Subcutaneous abdominal adipose tissue (tissue), 5 donors: Measurements from ENCODE around the gene SLX9.

Source experiments
- H3K27ac ChIP-seq: one replicate; pipeline ENCODE4 v1.7.0; 2013; ENCODE audit warnings: low read depth, mild to moderate bottlenecking, inconsistent platforms, low read length, moderate library complexity
- H3K27me3 ChIP-seq, 5 donors: one replicate each; pipeline ENCODE4 v1.7.0; 2013; ENCODE audit warnings: low read length in 5 of 5, inconsistent platforms in 1 of 5; ENCODE audit not compliant: control insufficient read depth in 5 of 5, insufficient read depth in 4 of 5
- H3K36me3 ChIP-seq, 5 donors: one replicate each; pipeline ENCODE4 v1.7.0; 2013; ENCODE audit warnings: low read length in 5 of 5; ENCODE audit not compliant: control insufficient read depth in 5 of 5, insufficient read depth in 5 of 5
- H3K4me1 ChIP-seq, 5 donors: one replicate each; pipeline ENCODE4 v1.7.0; 2013; ENCODE audit warnings: low read length in 5 of 5, mild to moderate bottlenecking in 3 of 5, moderate library complexity in 1 of 5; ENCODE audit not compliant: control insufficient read depth in 5 of 5, insufficient read depth in 5 of 5
- H3K4me3 ChIP-seq, 5 donors: one replicate each; pipeline ENCODE4 v1.7.0; 2013; ENCODE audit warnings: low read length in 5 of 5, low read depth in 1 of 5
- H3K9ac ChIP-seq, 5 donors: one replicate each; pipeline ENCODE4 v1.7.0; 2013; ENCODE audit warnings: low read length in 5 of 5, mild to moderate bottlenecking in 4 of 5, moderate library complexity in 3 of 5
- H3K9me3 ChIP-seq, 5 donors: one replicate each; pipeline ENCODE4 v1.7.0; 2013; ENCODE audit warnings: low read length in 5 of 5; ENCODE audit not compliant: control insufficient read depth in 5 of 5
- donor health status: healthy.
- donor health status: healthy.
- donor health status: healthy.
- donor health status: healthy.
- donor health status: healthy.

SLX9 gene

DNA sequence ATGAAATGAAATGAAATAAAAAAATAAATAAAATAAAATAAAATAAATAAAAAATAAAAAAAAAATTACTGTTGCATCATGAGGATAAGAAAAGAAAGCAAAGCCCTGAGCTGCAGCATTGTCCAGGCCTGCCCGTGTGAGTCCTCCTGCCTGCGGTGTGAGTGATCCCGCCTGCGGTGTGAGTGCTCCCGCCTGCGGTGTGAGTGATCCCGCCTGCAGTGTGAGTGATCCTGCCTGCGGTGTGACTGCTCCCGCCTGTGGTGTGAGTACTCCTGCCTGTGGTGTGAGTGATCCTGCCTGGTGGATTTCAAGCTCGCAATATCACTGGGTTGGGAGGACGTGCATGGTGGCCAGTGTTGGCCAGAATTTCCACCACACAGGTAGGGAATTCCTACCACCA lies 44.0 kb upstream of the SLX9 start:
- no peak overlapping the region for H3K4me3 ChIP-seq
- H3K36me3 ChIP-seq, result peaks cover 0 to 45% (median 0%) of the 10 kb centered on the region in 5 donors
- H3K9me3 ChIP-seq, result no peaks in the 10 kb centered on the region
- peaks cover 5 to 27% (median 19%) of the 10 kb centered on the region in 5 donors for H3K27me3 ChIP-seq
- no peak overlapping the region for H3K27ac ChIP-seq
- H3K9ac ChIP-seq, result no peak overlapping the region
- peaks cover 0 to 4% (median 0%) of the 10 kb centered on the region in 5 donors for H3K4me1 ChIP-seq

DNA sequence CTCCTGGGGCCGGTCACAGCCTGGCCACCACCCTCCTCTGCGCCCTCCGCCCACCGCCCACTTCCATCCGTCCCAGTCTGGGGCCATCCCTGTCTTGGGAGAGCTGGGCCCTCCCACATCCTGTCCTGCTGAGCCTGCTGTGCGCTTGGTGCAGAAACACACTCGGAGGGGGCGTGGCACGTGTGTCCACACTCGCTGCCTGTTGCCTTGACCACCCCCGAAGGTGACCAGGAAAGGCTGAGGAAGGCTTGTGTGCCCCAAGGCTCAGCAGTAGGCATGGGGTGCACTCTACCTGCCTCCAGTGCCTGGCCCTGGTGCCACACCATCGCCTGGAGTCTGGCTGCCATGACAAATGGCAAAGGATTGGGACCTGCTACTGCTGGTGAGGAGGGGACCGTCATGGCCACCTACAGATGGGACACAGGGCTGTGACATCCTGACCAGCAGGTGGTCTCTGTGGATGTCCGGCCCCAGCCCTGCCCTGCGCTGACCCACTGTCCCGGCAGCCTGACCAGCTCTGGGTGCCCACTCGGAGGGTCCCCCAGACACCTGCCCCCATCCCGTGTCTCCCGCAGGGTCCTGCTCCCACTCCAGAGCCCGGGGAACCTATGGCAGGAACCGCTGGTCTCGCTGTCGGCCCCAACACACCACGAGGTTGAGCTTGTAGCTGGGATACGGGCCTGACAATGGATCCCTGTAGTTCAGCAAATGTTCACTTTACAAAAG lies 43.1 kb upstream of the SLX9 start:
- no peaks in the 10 kb centered on the region for H3K9me3 ChIP-seq
- H3K9ac ChIP-seq, result no peak overlapping the region
- H3K4me1 ChIP-seq, result peaks cover 0 to 4% (median 0%) of the 10 kb centered on the region in 5 donors
- H3K27ac ChIP-seq, result no peak overlapping the region
- no peak overlapping the region for H3K4me3 ChIP-seq
- peaks cover 2 to 28% (median 11%) of the 10 kb centered on the region in 5 donors for H3K27me3 ChIP-seq
- H3K36me3 ChIP-seq, result peaks cover 0 to 49% (median 0%) of the 10 kb centered on the region in 5 donors

DNA sequence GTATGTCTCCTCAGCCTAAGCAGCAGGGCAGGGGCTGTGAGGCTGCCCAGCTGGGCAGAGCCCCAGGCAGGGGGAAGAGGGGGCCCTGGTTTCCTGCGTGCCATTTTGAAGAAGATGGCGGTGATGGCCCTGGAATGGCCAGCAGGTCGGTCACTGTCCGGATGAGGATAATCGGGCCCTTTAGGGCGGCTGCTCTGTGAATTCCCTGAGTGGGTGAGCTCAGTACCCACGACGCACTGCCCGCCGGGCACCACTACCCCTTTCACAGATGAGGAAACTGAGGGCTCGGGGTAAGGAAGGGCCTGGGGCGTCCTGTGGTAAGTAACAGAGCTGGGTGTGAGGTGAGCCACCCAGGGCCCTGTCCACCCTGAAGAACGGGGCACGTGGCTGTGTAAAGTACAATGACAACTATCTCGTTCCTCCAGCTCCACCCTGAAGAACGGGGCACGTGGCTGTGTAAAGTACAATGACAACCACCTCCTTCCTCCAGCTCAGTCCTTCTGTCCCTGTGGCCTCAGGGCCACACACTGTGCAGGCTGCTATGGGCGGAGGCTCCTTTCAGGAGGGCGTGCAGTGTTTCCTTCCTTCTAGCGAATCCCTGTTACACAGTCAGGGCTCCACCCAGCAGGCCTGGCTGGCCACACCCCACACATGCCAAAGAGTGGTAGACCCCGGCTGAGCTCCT lies 42.4 kb upstream of the SLX9 start:
- H3K9me3 ChIP-seq, result no peaks in the 10 kb centered on the region
- H3K4me1 ChIP-seq, result peaks cover 0 to 5% (median 4%) of the 10 kb centered on the region in 5 donors
- no peak overlapping the region for H3K9ac ChIP-seq
- peaks cover 0 to 28% (median 9%) of the 10 kb centered on the region in 5 donors for H3K27me3 ChIP-seq
- no peak overlapping the region for H3K27ac ChIP-seq
- peaks cover 0 to 55% (median 0%) of the 10 kb centered on the region in 5 donors for H3K36me3 ChIP-seq
- H3K4me3 ChIP-seq, result no peak overlapping the region

DNA sequence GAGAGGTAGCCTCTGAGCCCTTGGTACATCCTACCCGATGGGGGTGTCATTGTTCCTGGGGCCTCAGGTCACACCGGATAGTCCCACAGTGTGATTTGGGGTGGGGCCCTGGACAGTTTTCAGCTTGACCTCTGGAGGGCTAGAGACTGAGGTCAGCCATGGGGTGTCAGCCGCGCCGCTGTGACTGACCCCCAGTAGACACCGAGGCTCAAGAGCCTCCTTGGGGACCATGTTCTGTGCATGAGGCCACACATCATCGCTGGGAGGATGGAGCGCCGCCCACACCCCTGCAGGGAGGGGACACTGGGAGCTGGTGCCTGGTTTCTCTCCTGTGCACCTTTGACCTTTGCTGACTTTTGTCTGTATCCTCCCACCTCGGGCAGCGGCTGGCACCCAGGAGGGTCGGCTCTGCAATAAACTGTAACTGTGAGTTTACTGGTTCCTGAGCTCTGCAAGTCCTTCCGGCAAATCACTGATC lies 41.8 kb upstream of the SLX9 start:
- H3K4me1 ChIP-seq, result peaks cover 0 to 9% (median 6%) of the 10 kb centered on the region in 5 donors
- no peaks in the 10 kb centered on the region for H3K9me3 ChIP-seq
- H3K27me3 ChIP-seq, result peaks cover 0 to 28% (median 9%) of the 10 kb centered on the region in 5 donors
- H3K36me3 ChIP-seq, result peaks cover 0 to 59% (median 0%) of the 10 kb centered on the region in 5 donors
- H3K9ac ChIP-seq, result no peak overlapping the region
- H3K27ac ChIP-seq, result no peak overlapping the region
- no peak overlapping the region for H3K4me3 ChIP-seq

DNA sequence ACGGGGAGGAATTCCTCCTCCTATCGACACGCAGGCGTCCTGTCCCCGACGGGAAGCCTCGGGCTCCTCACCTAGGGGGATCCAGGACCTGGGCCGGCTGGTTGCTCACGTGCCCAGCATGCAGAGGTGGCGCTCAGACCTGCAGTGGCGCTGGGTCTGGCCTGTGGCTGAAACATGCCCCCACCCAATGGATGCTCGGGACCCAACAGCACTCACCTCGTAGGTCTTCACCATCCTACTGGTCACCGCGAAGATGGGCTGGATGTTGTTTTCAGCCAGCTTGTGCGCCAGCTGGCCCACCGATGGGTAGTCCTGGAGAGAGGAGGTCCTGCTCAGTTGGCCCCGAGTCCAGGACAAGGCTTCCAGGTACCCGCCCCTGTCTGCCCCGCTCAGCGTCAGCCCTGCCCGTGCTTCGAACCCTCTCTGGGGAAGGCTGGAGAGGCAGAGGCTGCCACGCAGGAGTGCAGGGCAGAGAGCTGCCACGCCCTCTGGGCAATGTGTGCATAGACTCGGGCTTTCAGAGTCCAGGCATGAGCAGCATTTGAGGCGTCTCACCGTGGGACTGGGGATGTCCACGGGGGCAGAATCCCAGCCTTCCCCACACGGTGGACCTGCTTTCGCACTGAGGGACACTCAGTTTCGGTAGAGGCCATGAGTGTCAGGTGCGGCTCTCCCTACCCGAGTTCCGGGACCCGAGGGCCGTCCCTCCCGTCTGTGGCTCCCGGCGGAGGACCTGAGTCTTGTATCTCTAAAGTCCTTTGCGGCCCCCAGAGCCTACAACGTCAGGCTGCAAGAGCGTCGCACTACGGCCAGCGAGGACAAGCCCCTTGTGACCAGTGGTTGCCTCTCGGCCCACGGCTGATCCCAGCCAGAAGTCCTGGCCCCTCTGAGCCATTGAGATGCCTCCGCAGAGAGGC lies 40.7 kb upstream of the SLX9 start:
- Histone ChIP-seq H3K27me3 (peaks cover 0 to 25% (median 9%) of the 10 kb centered on the region in 5 donors), H3K4me1 (peaks cover 0 to 18% (median 6%) of the 10 kb centered on the region in 5 donors), H3K9ac (no peak overlapping the region), H3K27ac (no peak overlapping the region), H3K36me3 (peaks cover 0 to 65% (median 0%) of the 10 kb centered on the region in 5 donors), H3K4me3 (no peak overlapping the region), H3K9me3 (no peaks in the 10 kb centered on the region)

DNA sequence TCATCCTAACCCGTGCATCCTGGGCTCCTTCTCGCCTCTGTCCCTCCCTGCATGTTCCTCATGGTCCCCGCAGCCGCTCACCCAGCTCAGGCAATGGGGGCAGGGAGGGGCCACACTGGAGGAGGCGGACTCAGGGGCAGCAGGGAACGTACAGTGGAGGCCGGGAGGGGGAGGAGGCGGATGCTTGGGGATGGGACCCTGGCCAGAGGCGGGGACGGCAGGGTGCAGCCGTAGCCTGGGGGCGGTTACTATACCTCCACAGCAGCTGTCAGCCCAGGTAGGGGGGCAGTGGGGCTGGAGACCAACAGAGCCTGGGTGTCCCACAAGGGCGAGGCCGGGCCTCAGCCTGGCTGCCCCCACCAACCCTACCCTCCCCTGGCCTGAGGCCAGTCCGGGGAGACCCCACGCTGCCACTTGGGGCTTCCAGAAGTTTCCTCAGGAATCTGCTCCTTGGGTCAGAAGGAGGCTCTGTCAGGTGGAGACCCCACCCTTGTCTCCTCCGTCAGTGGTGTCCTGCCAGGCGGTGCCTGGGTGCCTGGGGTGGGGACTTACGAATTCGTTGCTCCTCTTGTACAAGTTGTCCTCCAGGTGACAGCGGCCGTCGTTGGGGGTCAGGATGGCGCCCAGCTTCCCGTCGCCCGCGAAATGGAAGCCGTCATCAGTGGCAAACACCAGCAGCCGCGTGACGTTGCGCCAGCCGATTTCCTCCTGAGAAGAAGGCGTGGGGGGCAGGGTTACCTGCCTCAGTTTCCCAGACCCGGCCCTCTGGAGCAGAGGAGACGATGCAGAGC lies 39.9 kb upstream of the SLX9 start:
- Histone ChIP-seq H3K27me3 (peaks cover 0 to 25% (median 9%) of the 10 kb centered on the region in 5 donors), H3K9ac (no peak overlapping the region), H3K9me3 (no peaks in the 10 kb centered on the region), H3K4me3 (no peak overlapping the region), H3K27ac (no peak overlapping the region), H3K4me1 (peaks cover 0 to 18% (median 6%) of the 10 kb centered on the region in 5 donors), H3K36me3 (peaks cover 0 to 56% (median 0%) of the 10 kb centered on the region in 5 donors)

DNA sequence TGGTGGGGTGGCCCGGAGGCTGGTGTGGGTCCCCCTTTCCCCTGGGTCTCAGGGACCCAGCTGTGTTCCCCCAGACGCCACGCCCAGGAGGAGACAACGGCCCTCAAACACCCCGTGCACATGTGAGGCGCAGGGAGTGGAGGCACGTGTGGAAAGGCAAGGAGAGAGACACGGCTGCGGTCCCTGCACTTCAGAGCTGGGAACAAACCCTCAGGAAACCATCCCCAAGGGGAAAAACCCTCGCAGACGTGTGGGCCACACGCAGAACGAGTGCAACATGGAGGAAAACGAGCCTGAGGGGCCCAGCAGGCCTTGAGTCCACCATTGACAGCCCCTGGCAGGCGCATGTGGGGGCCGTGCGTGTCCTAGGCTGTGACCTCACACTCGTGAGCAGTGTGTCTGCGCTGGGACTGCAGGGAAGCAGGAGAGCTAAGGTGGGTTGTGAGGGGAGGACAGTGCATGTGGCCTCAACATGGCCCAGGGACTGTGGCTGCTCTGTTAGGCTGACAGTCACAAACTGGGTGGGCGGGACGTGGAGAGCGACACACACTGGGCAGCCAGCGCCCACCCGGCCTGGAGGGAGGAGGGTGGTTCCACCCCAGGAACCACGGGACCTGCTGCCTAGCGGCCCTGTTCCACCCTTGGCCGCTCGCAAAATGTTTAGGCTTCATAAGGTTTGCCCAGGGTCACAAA lies 39.1 kb upstream of the SLX9 start:
- Histone ChIP-seq H3K36me3 (peaks cover 0 to 56% (median 0%) of the 10 kb centered on the region in 5 donors), H3K27ac (no peak overlapping the region), H3K9ac (no peak overlapping the region), H3K27me3 (peaks cover 0 to 25% (median 9%) of the 10 kb centered on the region in 5 donors), H3K4me3 (no peak overlapping the region), H3K4me1 (peaks cover 0 to 23% (median 6%) of the 10 kb centered on the region in 5 donors), H3K9me3 (no peaks in the 10 kb centered on the region)

DNA sequence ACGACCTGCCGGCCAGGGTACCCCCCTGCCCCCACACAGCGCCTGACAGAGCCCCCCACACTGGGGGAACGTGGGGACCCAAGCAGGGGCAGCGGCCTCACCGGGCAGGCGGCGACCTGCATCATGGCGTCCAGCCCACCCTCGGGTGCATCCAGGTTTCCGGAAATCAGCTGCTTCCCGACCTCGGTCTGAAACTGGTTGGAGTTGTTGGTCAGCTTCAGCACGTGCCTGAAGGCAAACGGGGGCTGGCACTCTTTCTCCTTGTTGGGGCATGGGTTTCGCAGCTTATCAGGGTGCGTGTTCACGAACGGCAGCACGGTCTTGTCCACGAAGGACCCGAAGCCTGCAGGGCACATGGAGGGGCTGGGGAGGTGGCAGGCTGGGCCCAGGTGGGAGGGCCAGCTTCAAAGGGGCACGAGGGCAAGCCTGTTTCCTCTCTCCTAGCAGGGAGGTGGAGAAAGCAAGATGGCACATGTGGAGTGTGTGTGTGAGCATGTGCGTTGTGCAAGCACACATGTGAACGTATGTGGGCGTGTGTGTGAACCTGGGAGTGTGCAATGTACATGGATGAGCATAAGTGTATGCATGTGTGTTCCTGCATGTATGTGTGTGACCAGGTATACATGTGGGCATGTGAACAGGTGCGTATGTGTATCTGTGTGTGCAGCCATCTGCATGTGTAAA lies 38.3 kb upstream of the SLX9 start:
- Histone ChIP-seq H3K9me3 (no peaks in the 10 kb centered on the region), H3K36me3 (peaks cover 0 to 56% (median 0%) of the 10 kb centered on the region in 5 donors), H3K4me3 (no peak overlapping the region), H3K27me3 (peaks cover 0 to 25% (median 9%) of the 10 kb centered on the region in 5 donors), H3K4me1 (peaks cover 0 to 26% (median 6%) of the 10 kb centered on the region in 5 donors), H3K9ac (no peak overlapping the region), H3K27ac (no peak overlapping the region)
